HG03342 (cell line): ENCODE measurements around the gene VWA2.

Experiments
- ATAC-seq: cut with Tn5 transposase; IDR thresholded peaks from one replicate; pipeline ENCODE4 v1.9.1; 2021; ENCODE audit warnings: mild to moderate bottlenecking, moderate library complexity; ENCODE audit not compliant: unreplicated experiment

Gene VWA2

GRCh38 chr10:114274616-114275453 lies 35.8 kb downstream of the VWA2 start:
- no peak for ATAC-seq

GRCh38 chr10:114276066-114276465 lies 37.0 kb downstream of the VWA2 start:
- ATAC-seq = no peak

GRCh38 chr10:114276671-114277070 lies 37.6 kb downstream of the VWA2 start:
- ATAC-seq = no peak

- ATAC-seq = no peak
These were observed 39.3 kb downstream of the VWA2 start for GRCh38 chr10:114278140-114278883.

- no peak for ATAC-seq
These were observed 39.8 kb downstream of the VWA2 start for GRCh38 chr10:114278884-114279191.

GRCh38 chr10:114279289-114279688 lies 40.2 kb downstream of the VWA2 start:
- ATAC-seq = no peak

- ATAC-seq = no peak
These were observed 41.0 kb downstream of the VWA2 start for GRCh38 chr10:114279901-114280644.

GRCh38 chr10:114281006-114281405 lies 42.0 kb downstream of the VWA2 start:
- ATAC-seq = no peak

GRCh38 chr10:114281461-114281860 lies 42.4 kb downstream of the VWA2 start:
- ATAC-seq = no peak

- ATAC-seq = no peak
These were observed 43.5 kb downstream of the VWA2 start for GRCh38 chr10:114282526-114282925.

- ATAC-seq = no peak
These were observed 44.0 kb downstream of the VWA2 start for GRCh38 chr10:114283091-114283490.

GRCh38 chr10:114283535-114284234 lies 44.6 kb downstream of the VWA2 start:
- ATAC-seq = no peak

- ATAC-seq = no peak
These were observed 45.5 kb downstream of the VWA2 start for GRCh38 chr10:114284346-114285071.

- ATAC-seq = no peak
These were observed 46.9 kb downstream of the VWA2 start for GRCh38 chr10:114285961-114286441.

- no peak for ATAC-seq
These were observed 47.9 kb downstream of the VWA2 start for GRCh38 chr10:114286921-114287320.

- ATAC-seq = no peak
These were observed 49.5 kb downstream of the VWA2 start for GRCh38 chr10:114288424-114289095.

- no peak for ATAC-seq
These were observed 50.0 kb downstream of the VWA2 start for GRCh38 chr10:114289096-114289436.

- ATAC-seq = no peak
These were observed 51.0 kb downstream of the VWA2 start for GRCh38 chr10:114290038-114290437.

- ATAC-seq = no peak
These were observed 52.0 kb downstream of the VWA2 start for GRCh38 chr10:114291076-114291475.

- ATAC-seq = no peak
These were observed 52.5 kb downstream of the VWA2 start for GRCh38 chr10:114291516-114291915.
